Measurements from ENCODE around the gene PRKCH.

GRCh38 chr14:61461808-61462275, 140.5 kb downstream of the PRKCH start:
- TF ChIP-seq POLR2A (IDR thresholded peaks at IDR 0.05; ENCODE audit: low read length) (no peak), GATA1 (IDR thresholded peaks at IDR 0.05; ENCODE audit: low read depth, low read length) (no peak)
